CD4-positive, alpha-beta T cell treated with Interleukin-6 at 100 ng/mL for 8 hours (primary cell): Measurements from ENCODE around the gene NAV2.
"Not testable (repeated sequence)": the region's sequence is repeated elsewhere in the genome, so short reads cannot be mapped to it uniquely, and the experiment has no call there.

ENCODE experiments used
- DNase-seq: peaks from one replicate; pipeline ENCODE4 v3.0.0-alpha.2; 2020; ENCODE audit warnings: mixed read lengths, low spot score

The NAV2 gene

GRCh38 chr11:20000022-20000350 is 287.3 kb downstream of the NAV2 start:
- DNase-seq: no peak

GRCh38 chr11:20000351-20001134 is 287.9 kb downstream of the NAV2 start:
- no peak for DNase-seq

- no peak for DNase-seq
These were observed 289.9 kb downstream of the NAV2 start for GRCh38 chr11:20002312-20003216.

GRCh38 chr11:20003351-20003750 is 290.7 kb downstream of the NAV2 start:
- DNase-seq: no peak

GRCh38 chr11:20004866-20005265 is 292.2 kb downstream of the NAV2 start:
- DNase-seq: no peak

GRCh38 chr11:20005747-20006146 is 293.1 kb downstream of the NAV2 start:
- no peak for DNase-seq

- not testable (repeated sequence) for DNase-seq
These were observed 294.0 kb downstream of the NAV2 start for GRCh38 chr11:20006618-20007017.

- no peak for DNase-seq
These were observed 294.7 kb downstream of the NAV2 start for GRCh38 chr11:20007386-20007785.

GRCh38 chr11:20008190-20008870 is 295.7 kb downstream of the NAV2 start:
- no peak for DNase-seq

- DNase-seq: no peak
These were observed 296.4 kb downstream of the NAV2 start for GRCh38 chr11:20008871-20009644.

- no peak for DNase-seq
These were observed 297.7 kb downstream of the NAV2 start for GRCh38 chr11:20010156-20010850.

GRCh38 chr11:20010851-20011225 is 298.2 kb downstream of the NAV2 start:
- no peak for DNase-seq

GRCh38 chr11:20011307-20011951 is 298.8 kb downstream of the NAV2 start:
- no peak for DNase-seq

GRCh38 chr11:20013346-20014066 is 300.9 kb downstream of the NAV2 start:
- no peak for DNase-seq

- DNase-seq: no peak
These were observed 301.4 kb downstream of the NAV2 start for GRCh38 chr11:20014067-20014402.

- no peak for DNase-seq
These were observed 302.5 kb downstream of the NAV2 start for GRCh38 chr11:20015101-20015500.

GRCh38 chr11:20015529-20016427 is 303.1 kb downstream of the NAV2 start:
- no peak for DNase-seq

GRCh38 chr11:20016526-20016925 is 303.9 kb downstream of the NAV2 start:
- DNase-seq: no peak

- no peak for DNase-seq
These were observed 304.7 kb downstream of the NAV2 start for GRCh38 chr11:20017320-20017719.
